ENCODE results near the gene PPM1B. TPM values are rescaled to one million over a fixed set of nuclear protein-coding genes. Genes with fewer than 3 reads are reported as not detected.

The PPM1B gene
- total and polyA plus RNA-seq, 8 donors = 37.5 to 66.2 (median 57.0) TPM

DNA sequence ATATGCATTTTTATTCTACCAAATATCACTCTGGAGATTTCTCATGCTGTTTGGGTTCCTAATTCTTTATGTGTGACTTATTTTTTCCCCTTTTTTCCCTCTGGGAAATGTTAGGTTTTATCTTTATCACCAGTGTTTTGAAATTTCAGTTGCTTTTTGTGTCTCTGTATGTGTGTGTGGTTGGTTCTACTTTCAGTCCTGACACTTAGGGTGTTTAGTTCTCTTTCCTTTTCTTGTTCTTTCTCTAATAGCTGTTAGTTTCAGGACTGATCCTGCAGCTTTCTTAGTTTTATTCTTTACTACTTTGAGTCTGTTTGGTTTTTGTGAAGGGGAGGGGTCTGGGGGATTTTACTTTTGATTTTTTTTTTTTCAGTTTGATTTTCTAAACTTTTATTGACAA, 23.1 kb downstream of the PPM1B start:
- Histone ChIP-seq H3K27ac (no peak overlapping the region), H3K36me3 (no peaks in the 10 kb centered on the region), H3K27me3 (no peaks in the 10 kb centered on the region), H3K4me3 (no peak overlapping the region), H3K4me1 (peaks cover 0 to 61% of the 10 kb centered on the region in 2 donors), H3K9me3 (no peaks in the 10 kb centered on the region)
- TF ChIP-seq, protein P1, sequence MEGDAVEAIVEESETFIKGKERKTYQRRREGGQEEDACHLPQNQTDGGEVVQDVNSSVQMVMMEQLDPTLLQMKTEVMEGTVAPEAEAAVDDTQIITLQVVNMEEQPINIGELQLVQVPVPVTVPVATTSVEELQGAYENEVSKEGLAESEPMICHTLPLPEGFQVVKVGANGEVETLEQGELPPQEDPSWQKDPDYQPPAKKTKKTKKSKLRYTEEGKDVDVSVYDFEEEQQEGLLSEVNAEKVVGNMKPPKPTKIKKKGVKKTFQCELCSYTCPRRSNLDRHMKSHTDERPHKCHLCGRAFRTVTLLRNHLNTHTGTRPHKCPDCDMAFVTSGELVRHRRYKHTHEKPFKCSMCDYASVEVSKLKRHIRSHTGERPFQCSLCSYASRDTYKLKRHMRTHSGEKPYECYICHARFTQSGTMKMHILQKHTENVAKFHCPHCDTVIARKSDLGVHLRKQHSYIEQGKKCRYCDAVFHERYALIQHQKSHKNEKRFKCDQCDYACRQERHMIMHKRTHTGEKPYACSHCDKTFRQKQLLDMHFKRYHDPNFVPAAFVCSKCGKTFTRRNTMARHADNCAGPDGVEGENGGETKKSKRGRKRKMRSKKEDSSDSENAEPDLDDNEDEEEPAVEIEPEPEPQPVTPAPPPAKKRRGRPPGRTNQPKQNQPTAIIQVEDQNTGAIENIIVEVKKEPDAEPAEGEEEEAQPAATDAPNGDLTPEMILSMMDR (IDR thresholded peaks at IDR 0.05) = no peak
- DNase-seq = no peak
- intact Hi-C loops (cut with DNase I) = no loop called here
- no peak for ATAC-seq

DNA sequence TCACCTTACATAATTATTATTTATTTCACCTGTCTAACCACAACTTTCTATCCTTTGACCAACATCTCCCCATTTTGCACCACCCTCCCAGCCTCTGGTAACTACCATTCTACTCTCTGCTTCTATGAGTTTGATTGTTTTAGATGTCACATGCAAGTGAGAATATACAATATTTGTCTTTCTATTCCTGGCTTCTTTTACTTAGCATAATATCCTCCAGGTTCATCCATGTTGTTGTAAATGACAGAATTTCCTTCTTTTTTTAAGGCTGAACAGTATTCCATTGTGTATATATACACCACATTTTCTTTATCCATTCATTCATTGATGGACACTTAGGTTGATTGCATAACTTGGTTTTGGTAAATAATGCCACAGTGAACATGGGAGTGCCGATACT, 24.0 kb downstream of the PPM1B start:
- no peak for DNase-seq
- H3K27me3 ChIP-seq = no peaks in the 10 kb centered on the region
- TF ChIP-seq, protein P1 (IDR thresholded peaks at IDR 0.05) = no peak
- no peaks in the 10 kb centered on the region for H3K36me3 ChIP-seq
- no peak overlapping the region for H3K27ac ChIP-seq
- no peak for ATAC-seq
- peaks cover 0 to 54% of the 10 kb centered on the region in 2 donors for H3K4me1 ChIP-seq
- intact Hi-C loops (cut with DNase I) = no loop called here
- no peaks in the 10 kb centered on the region for H3K9me3 ChIP-seq
- H3K4me3 ChIP-seq = no peak overlapping the region

DNA sequence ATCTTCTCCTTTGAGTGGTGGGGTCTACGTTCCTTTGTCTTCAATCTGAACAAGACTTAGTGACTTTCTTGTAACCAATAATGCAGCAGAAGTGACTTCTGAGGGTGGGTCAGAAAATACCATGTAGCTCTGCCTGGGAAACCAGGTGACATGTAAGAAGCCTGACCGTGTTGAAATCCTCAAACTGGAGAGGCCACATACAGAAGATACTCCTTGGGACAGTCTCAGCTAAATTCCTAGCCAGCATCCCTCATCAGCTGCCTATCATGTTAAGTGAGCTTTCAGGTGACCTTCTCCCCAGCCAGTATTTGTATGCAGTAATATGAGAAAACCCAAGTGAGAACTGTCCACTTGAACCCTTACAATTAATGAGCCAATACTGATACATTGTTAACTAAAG, 27.0 kb downstream of the PPM1B start:
- no peak for DNase-seq
- no peaks in the 10 kb centered on the region for H3K27me3 ChIP-seq
- peaks cover 0 to under 1% of the 10 kb centered on the region in 2 donors for H3K36me3 ChIP-seq
- intact Hi-C loops (cut with DNase I) = no loop called here
- H3K4me3 ChIP-seq = no peak overlapping the region
- peaks cover 0 to 25% of the 10 kb centered on the region in 2 donors for H3K4me1 ChIP-seq
- TF ChIP-seq, protein P1 (IDR thresholded peaks at IDR 0.05) = no peak
- no peak overlapping the region for H3K27ac ChIP-seq
- no peaks in the 10 kb centered on the region for H3K9me3 ChIP-seq
- ATAC-seq = no peak

DNA sequence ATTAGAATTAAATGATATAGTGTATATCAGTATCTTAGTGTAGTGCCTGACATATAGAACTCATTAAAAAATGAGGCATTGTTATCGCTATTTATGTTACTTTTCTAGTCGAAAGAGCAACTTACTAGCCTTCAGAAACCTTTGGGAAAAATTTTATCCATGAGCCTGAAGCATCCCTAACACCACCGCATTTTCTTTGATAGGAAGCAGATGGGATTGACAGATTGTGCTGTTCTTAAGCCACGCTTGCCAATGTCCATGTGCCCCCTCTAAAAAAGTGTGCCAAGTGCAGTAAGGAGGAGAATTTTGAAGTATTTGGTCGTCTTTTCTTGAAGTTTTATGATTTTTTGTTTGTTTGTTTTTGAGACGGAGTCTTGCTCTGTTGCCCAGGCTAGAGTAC, 29.1 kb downstream of the PPM1B start:
- Histone ChIP-seq H3K9me3 (no peaks in the 10 kb centered on the region), H3K27ac (no peak overlapping the region), H3K27me3 (no peaks in the 10 kb centered on the region), H3K4me1 (peaks cover 0 to 11% of the 10 kb centered on the region in 2 donors), H3K4me3 (no peak overlapping the region), H3K36me3 (peaks cover 0 to 13% of the 10 kb centered on the region in 2 donors)
- no peak for DNase-seq
- TF ChIP-seq, protein P1 (IDR thresholded peaks at IDR 0.05) = no peak
- intact Hi-C loops (cut with DNase I) = no loop called here
- no peak for ATAC-seq

DNA sequence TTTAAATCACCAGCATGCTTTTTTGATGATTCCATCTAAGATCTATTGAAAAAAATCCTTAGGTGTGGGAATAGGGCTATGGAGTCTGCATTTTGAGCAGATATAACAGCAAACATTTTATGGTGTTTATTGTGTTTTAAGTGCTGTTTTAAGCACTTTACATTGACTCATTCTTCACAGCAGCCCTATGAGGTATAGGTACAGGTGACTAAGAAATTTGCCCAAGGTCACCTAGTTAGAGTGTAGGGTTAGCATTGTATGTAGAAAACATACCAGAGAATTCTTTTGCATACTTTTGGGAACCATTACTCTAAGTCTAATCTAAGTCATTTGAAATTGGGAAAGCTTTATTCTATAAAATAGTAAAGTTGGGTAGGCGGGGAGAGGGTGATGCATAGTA, 31.3 kb downstream of the PPM1B start:
- Histone ChIP-seq H3K36me3 (peaks cover 0 to 13% of the 10 kb centered on the region in 2 donors), H3K4me1 (peaks cover 0 to 3% of the 10 kb centered on the region in 2 donors), H3K27me3 (no peaks in the 10 kb centered on the region), H3K4me3 (no peak overlapping the region), H3K27ac (no peak overlapping the region), H3K9me3 (no peaks in the 10 kb centered on the region)
- TF ChIP-seq, protein P1 (IDR thresholded peaks at IDR 0.05) = no peak
- no peak for ATAC-seq
- intact Hi-C loops (cut with DNase I) = no loop called here
- no peak for DNase-seq

All from left lung (tissue), 10 donors.